RWPE2 (cell line): ENCODE data around the gene ENOX1.

Experiments used
- ATAC-seq: fragments of 200-7000 bp; cut with Tn5 transposase; 3 replicates; pipeline ENCODE4 v1.9.1; 2021; ENCODE audit warnings: low read depth
- DNase-seq: peaks from one replicate; pipeline ENCODE4 v3.0.0-alpha.2; 2020; ENCODE audit warnings: low spot score
- H3K27ac ChIP-seq: fragments of 450-650 bp; 2 replicates; pipeline ENCODE4 v1.5.1; 2017; ENCODE audit warnings: mild to moderate bottlenecking; ENCODE audit not compliant: poor library complexity, severe bottlenecking
- H3K27me3 ChIP-seq: fragments of 250-450 bp; sonication (Bioruptor Pico); 2 replicates; pipeline ENCODE4 v1.5.1; 2021; ENCODE audit warnings: mild to moderate bottlenecking, moderate library complexity; ENCODE audit not compliant: insufficient read depth, poor library complexity, severe bottlenecking
- H3K36me3 ChIP-seq: fragments of 250-450 bp; sonication (Bioruptor Pico); 2 replicates; pipeline ENCODE4 v1.5.1; 2020; ENCODE audit warnings: low read depth, mild to moderate bottlenecking, moderate library complexity
- H3K4me1 ChIP-seq: fragments of 250-450 bp; sonication (Bioruptor Pico); 2 replicates; pipeline ENCODE4 v1.5.1; 2021; ENCODE audit warnings: mild to moderate bottlenecking, moderate library complexity; ENCODE audit not compliant: insufficient read depth, poor library complexity, severe bottlenecking
- H3K4me3 ChIP-seq: fragments of 250-450 bp; sonication (Bioruptor Pico); 2 replicates; pipeline ENCODE4 v1.5.1; 2021; ENCODE audit warnings: mild to moderate bottlenecking, moderate library complexity; ENCODE audit not compliant: severe bottlenecking
- H3K9me3 ChIP-seq: fragments of 250-450 bp; sonication (Bioruptor Pico); 2 replicates; pipeline ENCODE4 v1.5.1; 2021; ENCODE audit warnings: mild to moderate bottlenecking, moderate library complexity; ENCODE audit not compliant: severe bottlenecking
- TF ChIP-seq, protein P1 (sequence below): fragments of 450-650 bp; IDR thresholded peaks from one replicate; pipeline ENCODE4 v1.5.1; 2017; ENCODE audit warnings: mild to moderate bottlenecking, moderate library complexity; ENCODE audit not compliant: poor library complexity, severe bottlenecking

ENOX1 gene

DNA sequence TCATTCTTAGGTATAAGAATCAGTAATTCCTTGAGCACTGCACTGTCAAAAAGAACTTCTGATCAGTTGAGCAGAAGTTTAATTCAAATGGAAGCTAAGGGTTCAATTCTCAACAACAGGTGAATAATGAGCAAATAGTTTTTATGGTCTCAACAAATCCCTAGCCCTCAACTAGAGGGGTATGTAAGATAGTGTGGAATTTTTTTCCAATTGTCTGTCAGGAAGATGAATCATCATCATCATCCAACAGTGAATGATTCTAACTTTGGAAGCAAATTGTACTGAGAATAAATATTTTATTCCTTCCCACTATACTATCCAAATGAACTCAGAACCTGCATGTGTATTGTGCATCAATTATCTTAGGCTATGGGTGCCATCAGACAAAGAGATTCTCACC lies 372.7 kb downstream of the ENOX1 start:
- ATAC-seq, result no peak
- TF ChIP-seq, protein P1, sequence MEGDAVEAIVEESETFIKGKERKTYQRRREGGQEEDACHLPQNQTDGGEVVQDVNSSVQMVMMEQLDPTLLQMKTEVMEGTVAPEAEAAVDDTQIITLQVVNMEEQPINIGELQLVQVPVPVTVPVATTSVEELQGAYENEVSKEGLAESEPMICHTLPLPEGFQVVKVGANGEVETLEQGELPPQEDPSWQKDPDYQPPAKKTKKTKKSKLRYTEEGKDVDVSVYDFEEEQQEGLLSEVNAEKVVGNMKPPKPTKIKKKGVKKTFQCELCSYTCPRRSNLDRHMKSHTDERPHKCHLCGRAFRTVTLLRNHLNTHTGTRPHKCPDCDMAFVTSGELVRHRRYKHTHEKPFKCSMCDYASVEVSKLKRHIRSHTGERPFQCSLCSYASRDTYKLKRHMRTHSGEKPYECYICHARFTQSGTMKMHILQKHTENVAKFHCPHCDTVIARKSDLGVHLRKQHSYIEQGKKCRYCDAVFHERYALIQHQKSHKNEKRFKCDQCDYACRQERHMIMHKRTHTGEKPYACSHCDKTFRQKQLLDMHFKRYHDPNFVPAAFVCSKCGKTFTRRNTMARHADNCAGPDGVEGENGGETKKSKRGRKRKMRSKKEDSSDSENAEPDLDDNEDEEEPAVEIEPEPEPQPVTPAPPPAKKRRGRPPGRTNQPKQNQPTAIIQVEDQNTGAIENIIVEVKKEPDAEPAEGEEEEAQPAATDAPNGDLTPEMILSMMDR, result no peak

DNA sequence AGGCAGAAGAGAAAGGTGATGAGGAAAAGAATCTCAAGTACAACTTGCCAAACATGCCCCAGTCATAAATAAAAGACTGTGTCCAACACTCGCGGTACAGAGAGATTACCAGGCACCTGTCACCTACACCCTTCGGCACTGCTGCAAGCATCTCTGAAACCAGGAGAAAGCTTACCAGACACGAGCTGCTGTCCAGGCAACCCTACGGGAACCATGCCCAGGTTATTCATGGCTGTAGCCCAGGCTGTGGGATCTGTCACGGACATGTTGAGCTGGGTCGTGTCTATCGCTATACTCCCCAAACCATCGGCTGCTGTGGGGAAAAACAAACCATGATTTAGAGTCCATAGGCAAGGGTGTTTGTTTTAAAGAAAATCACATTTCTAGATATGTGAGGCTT lies 375.0 kb downstream of the ENOX1 start:
- H3K36me3 ChIP-seq, result no peaks in the 10 kb centered on the region
- no peak overlapping the region for H3K4me3 ChIP-seq
- DNase-seq (no peak), ATAC-seq (no peak)
- H3K9me3 ChIP-seq, result no peaks in the 10 kb centered on the region
- H3K27ac ChIP-seq, result no peak overlapping the region
- H3K4me1 ChIP-seq, result no peaks in the 10 kb centered on the region
- TF ChIP-seq, protein P1, result no peak
- H3K27me3 ChIP-seq, result no peaks in the 10 kb centered on the region

More for the DNA sequence above, 372.7 kb downstream of the ENOX1 start:
- Histone ChIP-seq H3K27me3 (no peaks in the 10 kb centered on the region), H3K36me3 (no peaks in the 10 kb centered on the region), H3K4me1 (no peaks in the 10 kb centered on the region), H3K9me3 (no peaks in the 10 kb centered on the region), H3K4me3 (no peak overlapping the region), H3K27ac (no peak overlapping the region)
- DNase-seq, result no peak

DNA sequence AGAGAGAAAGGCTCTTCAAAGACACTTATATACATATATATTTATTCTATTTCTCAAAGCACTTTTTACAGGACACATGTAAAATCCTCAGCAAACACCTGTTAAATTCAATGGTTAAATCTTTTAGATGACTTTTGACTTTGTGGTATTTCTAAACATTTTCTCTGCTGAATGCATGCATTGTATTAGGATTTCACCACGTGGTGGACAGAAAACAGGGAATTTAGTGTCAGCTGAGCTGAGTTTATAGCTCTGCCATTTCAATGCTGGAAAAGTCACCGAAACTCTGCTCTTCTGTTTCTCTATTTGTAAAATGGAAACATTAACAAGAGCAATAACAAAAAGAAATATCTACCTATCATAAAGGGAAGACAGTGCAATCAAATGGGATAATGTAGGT lies 375.6 kb downstream of the ENOX1 start:
- DNase-seq (no peak), ATAC-seq (no peak)
- no peaks in the 10 kb centered on the region for H3K9me3 ChIP-seq
- H3K27ac ChIP-seq, result no peak overlapping the region
- H3K36me3 ChIP-seq, result no peaks in the 10 kb centered on the region
- TF ChIP-seq, protein P1, result no peak
- no peak overlapping the region for H3K4me3 ChIP-seq
- no peaks in the 10 kb centered on the region for H3K4me1 ChIP-seq
- no peaks in the 10 kb centered on the region for H3K27me3 ChIP-seq

DNA sequence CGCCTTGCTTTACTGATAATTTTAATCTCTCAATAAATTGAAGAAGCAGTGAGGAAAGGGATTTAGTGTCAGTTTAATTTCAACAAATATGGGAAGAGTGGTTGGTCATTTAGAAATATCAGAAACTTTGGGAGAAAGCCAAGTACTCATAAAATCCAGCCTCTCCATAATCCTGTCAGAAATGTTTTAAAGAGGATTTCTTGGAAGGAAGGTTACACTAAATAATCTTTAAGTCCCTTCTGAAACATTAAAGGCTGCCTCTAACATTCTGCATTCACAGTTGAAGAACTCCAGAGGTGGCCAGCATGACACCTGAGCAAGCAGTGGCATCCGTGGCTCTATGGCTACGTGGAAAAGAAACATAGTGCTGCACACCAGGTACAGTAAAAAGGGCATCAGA lies 378.5 kb downstream of the ENOX1 start:
- H3K4me1 ChIP-seq, result no peaks in the 10 kb centered on the region
- no peaks in the 10 kb centered on the region for H3K27me3 ChIP-seq
- H3K36me3 ChIP-seq, result no peaks in the 10 kb centered on the region
- H3K27ac ChIP-seq, result no peak overlapping the region
- ATAC-seq (no peak), DNase-seq (no peak)
- H3K4me3 ChIP-seq, result no peak overlapping the region
- no peaks in the 10 kb centered on the region for H3K9me3 ChIP-seq
- TF ChIP-seq, protein P1, result no peak

DNA sequence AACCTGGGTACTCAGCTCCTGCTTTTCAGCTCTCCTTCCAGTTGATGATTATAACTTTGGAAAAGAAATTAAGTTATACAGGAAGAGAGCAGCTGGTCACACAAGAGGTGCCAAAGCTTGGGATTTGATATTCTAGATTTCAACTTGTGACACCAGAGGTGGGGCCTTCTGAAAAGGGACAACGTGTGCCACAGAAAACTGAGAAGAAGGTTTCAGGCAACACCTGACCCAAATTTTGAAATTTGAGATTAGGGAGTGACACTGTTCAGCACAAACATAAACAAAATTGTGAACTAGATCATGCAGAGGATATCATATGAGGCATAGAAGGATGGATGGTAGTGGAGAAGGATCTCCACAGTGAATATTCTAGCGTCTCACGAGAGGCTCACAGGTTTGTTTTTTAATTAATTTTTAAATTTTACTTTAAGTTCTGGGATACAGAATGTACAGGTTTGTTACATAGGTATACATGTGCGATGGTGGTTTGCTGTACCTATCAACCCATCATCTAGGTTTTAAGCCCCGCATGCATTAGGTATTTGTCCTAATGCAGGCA lies 379.7 kb downstream of the ENOX1 start:
- H3K4me3 ChIP-seq, result no peak overlapping the region
- ATAC-seq, result no peak
- no peak for DNase-seq
- H3K9me3 ChIP-seq, result no peaks in the 10 kb centered on the region
- no peaks in the 10 kb centered on the region for H3K4me1 ChIP-seq
- no peaks in the 10 kb centered on the region for H3K27me3 ChIP-seq
- no peaks in the 10 kb centered on the region for H3K36me3 ChIP-seq
- no peak overlapping the region for H3K27ac ChIP-seq
- TF ChIP-seq, protein P1, result no peak
